Keratinocyte (primary cell): Measurements from ENCODE around the gene PEX10. TPM values are rescaled to one million over a fixed set of nuclear protein-coding genes. Genes with fewer than 3 reads are reported as not detected.

Experiments
- DNase-seq: peaks from one replicate; pipeline ENCODE4 v3.0.0-alpha.2; 2011; ENCODE audit warnings: low read depth, missing footprints, low spot score
- FAIRE-seq: peaks from 2 replicates; lab custom pipeline; 2011; peaks lifted over from hg19 to GRCh38; lab: Jason Lieb, UNC
- H2AFZ ChIP-seq: 2 replicates; pipeline ENCODE4 v1.6.0; 2012; ENCODE audit warnings: low read length, control low read depth, inconsistent platforms; ENCODE audit not compliant: control insufficient read depth
- H3K27ac ChIP-seq: 2 replicates; pipeline ENCODE4 v1.5.1; 2011; ENCODE audit warnings: low read length; ENCODE audit not compliant: control insufficient read depth, insufficient read depth
- H3K27me3 ChIP-seq: 3 replicates; pipeline ENCODE4 v1.6.0; 2011; ENCODE audit warnings: low read length; ENCODE audit not compliant: control insufficient read depth, insufficient read depth; ENCODE audit errors: extremely low read depth
- H3K36me3 ChIP-seq, 2 experiments: 2 replicates in 1 of 2; 3 replicates in 1 of 2; pipeline ENCODE4 v1.5.1; 2011; ENCODE audit warnings: low read length in 2 of 2, mild to moderate bottlenecking in 1 of 2; ENCODE audit not compliant: control insufficient read depth in 2 of 2, insufficient read depth in 2 of 2; ENCODE audit errors: extremely low read depth in 1 of 2
- H3K4me1 ChIP-seq: 3 replicates; pipeline ENCODE4 v1.5.1; 2011; ENCODE audit warnings: low read length; ENCODE audit not compliant: control insufficient read depth, insufficient read depth; ENCODE audit errors: extremely low read depth
- H3K4me2 ChIP-seq: 3 replicates; pipeline ENCODE4 v1.6.0; 2011; ENCODE audit warnings: low read depth, low read length; ENCODE audit not compliant: control insufficient read depth, insufficient read depth; ENCODE audit errors: extremely low read depth
- H3K4me3 ChIP-seq, 3 experiments: fragments of 200-600 bp in 1 of 3; sonication (generic) in 1 of 3; 2 replicates in 2 of 3; 3 replicates in 1 of 3; pipeline ENCODE4 v1.5.1; 2011 to 2016; ENCODE audit warnings: low read length in 3 of 3, mild to moderate bottlenecking in 3 of 3, control low read depth in 2 of 3, inconsistent platforms in 1 of 3, low read depth in 1 of 3, mixed read lengths in 1 of 3, mixed run types in 1 of 3, moderate library complexity in 1 of 3; ENCODE audit not compliant: control insufficient read depth in 2 of 3, insufficient read depth in 2 of 3; ENCODE audit errors: extremely low read depth in 1 of 3
- H3K79me2 ChIP-seq: 2 replicates; pipeline ENCODE4 v1.6.0; 2012; ENCODE audit warnings: low read length; ENCODE audit not compliant: control insufficient read depth, insufficient read depth
- H3K9ac ChIP-seq: 3 replicates; pipeline ENCODE4 v1.6.0; 2011; ENCODE audit warnings: low read length; ENCODE audit not compliant: control insufficient read depth, insufficient read depth; ENCODE audit errors: extremely low read depth
- H3K9me1 ChIP-seq: 3 replicates; pipeline ENCODE4 v1.6.0; 2011; ENCODE audit warnings: low read length; ENCODE audit not compliant: control insufficient read depth, insufficient read depth; ENCODE audit errors: extremely low read depth
- H3K9me3 ChIP-seq: 2 replicates; pipeline ENCODE4 v1.5.1; 2012; ENCODE audit warnings: low read depth, low read length; ENCODE audit not compliant: control insufficient read depth
- H4K20me1 ChIP-seq: 3 replicates; pipeline ENCODE4 v1.6.0; 2011; ENCODE audit warnings: low read length; ENCODE audit not compliant: control insufficient read depth, insufficient read depth; ENCODE audit errors: extremely low read depth
- CTCF ChIP-seq, 3 experiments: IDR thresholded peaks in 1 of 3; conservative IDR thresholded peaks in 1 of 3; optimal IDR thresholded peaks in 1 of 3; 2 replicates in 2 of 3; 3 replicates in 1 of 3; pipeline versions ENCODE3 to v1.5.1; 2011; ENCODE audit warnings: low read length in 3 of 3, mild to moderate bottlenecking in 3 of 3, moderate library complexity in 2 of 3, control low read depth in 1 of 3, inconsistent platforms in 1 of 3; ENCODE audit not compliant: insufficient read depth in 2 of 3; ENCODE audit errors: extremely low read depth in 1 of 3
- EZH2 ChIP-seq: IDR thresholded peaks from one replicate; pipeline ENCODE4 v1.6.1; 2012; ENCODE audit warnings: inconsistent platforms, mild to moderate bottlenecking, low read length, moderate library complexity
- dilution Hi-C: fragments of 300-500 bp; cut with MboI; formaldehyde crosslinking; loops from one replicate; pipeline ENCODE4 v1.7.0; 2020; ENCODE audit warnings: low sequenced_read_pairs; ENCODE audit not compliant: extremely low pct_ligation_motif_present
- polyA plus RNA-seq, 5 experiments: library from polyadenylated mRNA; depleted of rRNA in 3 of 5; stranded (reverse) in 3 of 5; stranded (forward) in 1 of 5; unstranded in 1 of 5; fragments of >200 nt; gene quantifications; 1 replicate in 1 of 5; 2 replicates in 3 of 5; 3 replicates in 1 of 5; pipeline versions ENCODE4 v1.2.1 to v1.2.3, GENCODE V29; 2011 to 2012; ENCODE audit warnings: missing spikeins in 2 of 5, low read depth in 1 of 5, low replicate concordance in 1 of 5

The PEX10 gene
- polyA plus RNA-seq, 1 donor (not counting 4 experiments of a cell fraction or from before 2014, with no cell fraction given), result 13.8 TPM

GRCh38 chr1:2458687-2459086, 46.3 kb upstream of the PEX10 start:
- no peak overlapping the region for H3K4me2 ChIP-seq
- peaks cover 45% of the 10 kb centered on the region for H4K20me1 ChIP-seq
- H3K9me3 ChIP-seq, result no peaks in the 10 kb centered on the region
- DNase-seq (no peak), FAIRE-seq (no peak)
- H3K27ac ChIP-seq, result no peak overlapping the region
- H3K79me2 ChIP-seq, result peaks cover 99% of the 10 kb centered on the region
- no peaks in the 10 kb centered on the region for H3K27me3 ChIP-seq
- H3K4me1 ChIP-seq, result peaks cover 24% of the 10 kb centered on the region
- no peak overlapping the region for H2AFZ ChIP-seq
- dilution Hi-C loops, result no loop called here
- peaks cover 3 to 6% of the 10 kb centered on the region in 2 experiments for H3K36me3 ChIP-seq
- no peak overlapping the region for H3K4me3 ChIP-seq
- no peak overlapping the region for H3K9ac ChIP-seq
- H3K9me1 ChIP-seq, result no peaks in the 10 kb centered on the region
- TF ChIP-seq CTCF (optimal IDR thresholded peaks at IDR 0.05 in 1 of 3, IDR thresholded peaks at IDR 0.05 in 1 of 3, conservative IDR thresholded peaks at IDR 0.05 in 1 of 3; ENCODE audit: extremely low read depth in 1 of 3, insufficient read depth in 2 of 3, low read length in 3 of 3), result no peak
- TF ChIP-seq EZH2, result no peak

- Histone ChIP-seq H3K27ac (no peak overlapping the region), H3K36me3 (peaks cover 3 to 8% of the 10 kb centered on the region in 2 experiments), H4K20me1 (peaks cover 38% of the 10 kb centered on the region), H3K9me1 (peaks cover 2% of the 10 kb centered on the region), H3K9me3 (no peaks in the 10 kb centered on the region), H3K79me2 (peaks cover 99% of the 10 kb centered on the region), H3K4me2 (no peak overlapping the region), H3K4me1 (peaks cover 33% of the 10 kb centered on the region), H3K9ac (no peak overlapping the region), H2AFZ (no peak overlapping the region), H3K27me3 (no peaks in the 10 kb centered on the region), H3K4me3 (no peak overlapping the region)
- dilution Hi-C loops, result no loop called here
- DNase-seq (no peak), FAIRE-seq (no peak)
- no peak for TF ChIP-seq CTCF (optimal IDR thresholded peaks at IDR 0.05 in 1 of 3, IDR thresholded peaks at IDR 0.05 in 1 of 3, conservative IDR thresholded peaks at IDR 0.05 in 1 of 3; ENCODE audit: extremely low read depth in 1 of 3, insufficient read depth in 2 of 3, low read length in 3 of 3)
- TF ChIP-seq EZH2, result no peak
These were observed 45.1 kb upstream of the PEX10 start for GRCh38 chr1:2457444-2457843.
